GM15510 (cell line): ENCODE results near the gene FCN3.

Experiments used
- POLR2A ChIP-seq: IDR thresholded peaks from 3 replicates; pipeline ENCODE4 v1.6.1; 2011; ENCODE audit warnings: borderline replicate concordance; ENCODE audit not compliant: insufficient read length; ENCODE audit errors: extremely low read depth

Gene FCN3

GRCh38 chr1:27346357-27346756 lies 28.3 kb downstream of the FCN3 start:
- no peak for TF ChIP-seq POLR2A

- TF ChIP-seq POLR2A = no peak
These were observed 29.4 kb downstream of the FCN3 start for GRCh38 chr1:27345272-27345671.

- TF ChIP-seq POLR2A = no peak
These were observed 31.0 kb downstream of the FCN3 start for GRCh38 chr1:27343639-27344025.

- peak; percentile 34 for TF ChIP-seq POLR2A
These were observed 31.6 kb downstream of the FCN3 start for GRCh38 chr1:27342778-27343638.

- TF ChIP-seq POLR2A = no peak
These were observed 32.2 kb downstream of the FCN3 start for GRCh38 chr1:27342391-27342777.

- peak; percentile 58 for TF ChIP-seq POLR2A
These were observed 32.9 kb downstream of the FCN3 start, which contains the start of gene SYTL1 for GRCh38 chr1:27341525-27342252. SYTL1 (plus strand) TSS chr1:27342022; CDS start chr1:27345335, 3,313 bp downstream.

DNA sequence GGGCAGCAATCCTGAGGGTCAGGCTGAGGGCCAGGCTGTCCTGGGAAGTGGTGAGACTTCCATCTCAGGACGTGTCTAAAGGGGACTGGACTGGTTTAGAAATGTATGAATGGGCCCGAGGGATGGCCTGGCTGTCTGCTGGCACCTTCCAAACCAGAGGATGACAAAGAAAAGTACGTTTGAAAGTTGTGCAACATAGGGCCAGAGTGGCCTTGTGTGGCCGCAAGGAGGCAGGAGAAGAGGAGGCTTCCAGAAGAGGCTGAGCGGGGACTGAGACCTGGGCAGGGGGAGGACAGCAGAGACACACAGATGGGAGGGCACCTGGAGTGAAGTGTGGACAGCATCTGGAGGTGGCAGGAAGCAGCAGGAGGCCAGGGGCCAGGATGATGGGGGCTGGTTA lies 35.4 kb downstream of the FCN3 start:
- TF ChIP-seq POLR2A = no peak

- TF ChIP-seq POLR2A = no peak
These were observed 35.9 kb downstream of the FCN3 start for GRCh38 chr1:27338751-27339150.

DNA sequence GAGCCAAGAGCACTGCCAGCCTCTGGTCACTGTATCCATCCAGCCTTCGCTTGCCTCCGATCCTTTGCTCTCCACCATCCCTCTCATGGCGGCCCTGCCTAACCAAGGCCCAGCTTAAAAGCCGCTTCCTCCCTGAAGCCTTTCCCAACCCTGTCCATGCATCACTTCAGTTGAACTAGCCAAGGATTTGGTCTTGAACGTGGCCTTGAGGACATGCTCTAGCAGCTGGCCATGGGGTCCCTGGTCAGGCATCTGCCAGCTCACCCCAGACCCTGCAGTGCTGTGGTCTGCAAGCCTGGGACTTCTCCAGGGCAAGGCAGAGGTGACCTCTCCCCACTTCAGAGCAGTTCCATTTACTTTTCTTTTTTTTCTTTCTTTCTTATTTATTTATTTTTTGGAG lies 37.9 kb downstream of the FCN3 start:
- no peak for TF ChIP-seq POLR2A

DNA sequence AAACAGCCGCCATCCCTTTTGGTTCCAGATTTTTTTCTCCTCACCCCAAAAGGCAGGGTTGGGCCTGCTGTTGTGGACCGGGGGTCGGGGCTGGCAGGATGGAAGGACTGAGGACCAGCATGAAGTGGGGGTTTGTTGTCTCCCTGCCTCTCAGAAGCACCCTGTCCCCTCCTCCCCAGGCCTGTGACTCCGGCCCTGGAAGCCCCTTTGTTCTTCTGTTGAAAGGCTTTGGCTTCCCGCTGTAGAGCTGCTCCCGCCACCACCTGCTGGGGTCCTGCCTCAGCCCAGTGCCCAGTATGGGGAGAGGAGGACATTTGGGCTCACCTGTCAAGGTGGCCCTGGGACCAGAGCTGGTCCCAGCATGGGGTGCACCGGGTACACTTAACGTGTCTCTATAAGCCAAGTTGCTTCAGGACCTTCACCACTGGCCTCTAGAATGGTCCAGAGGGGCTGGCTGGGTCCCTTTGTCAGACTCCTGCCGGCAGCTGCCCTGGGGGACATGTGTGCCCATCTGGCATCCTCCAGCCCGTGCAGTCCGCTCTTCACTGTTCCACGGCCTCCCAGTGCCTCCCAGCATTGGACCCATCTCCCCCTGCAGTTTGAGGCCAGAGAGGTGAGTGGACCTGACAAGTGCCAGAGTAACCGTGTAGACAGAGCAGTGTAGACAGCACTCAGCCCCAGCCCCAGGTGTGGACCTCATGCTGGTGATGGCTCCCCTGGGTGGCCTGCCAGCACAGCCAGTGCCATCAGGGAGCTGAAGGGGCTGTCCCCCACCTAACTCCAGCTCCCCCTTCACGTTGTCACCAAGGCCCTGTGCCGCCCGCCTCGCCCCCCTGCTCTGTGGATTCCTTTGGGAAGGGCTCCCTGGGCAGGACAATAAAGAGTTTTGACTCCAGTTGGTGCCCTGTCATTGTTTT lies 38.9 kb downstream of the FCN3 start:
- no peak for TF ChIP-seq POLR2A

- no peak for TF ChIP-seq POLR2A
These were observed 40.8 kb downstream of the FCN3 start for GRCh38 chr1:27333717-27334279.

DNA sequence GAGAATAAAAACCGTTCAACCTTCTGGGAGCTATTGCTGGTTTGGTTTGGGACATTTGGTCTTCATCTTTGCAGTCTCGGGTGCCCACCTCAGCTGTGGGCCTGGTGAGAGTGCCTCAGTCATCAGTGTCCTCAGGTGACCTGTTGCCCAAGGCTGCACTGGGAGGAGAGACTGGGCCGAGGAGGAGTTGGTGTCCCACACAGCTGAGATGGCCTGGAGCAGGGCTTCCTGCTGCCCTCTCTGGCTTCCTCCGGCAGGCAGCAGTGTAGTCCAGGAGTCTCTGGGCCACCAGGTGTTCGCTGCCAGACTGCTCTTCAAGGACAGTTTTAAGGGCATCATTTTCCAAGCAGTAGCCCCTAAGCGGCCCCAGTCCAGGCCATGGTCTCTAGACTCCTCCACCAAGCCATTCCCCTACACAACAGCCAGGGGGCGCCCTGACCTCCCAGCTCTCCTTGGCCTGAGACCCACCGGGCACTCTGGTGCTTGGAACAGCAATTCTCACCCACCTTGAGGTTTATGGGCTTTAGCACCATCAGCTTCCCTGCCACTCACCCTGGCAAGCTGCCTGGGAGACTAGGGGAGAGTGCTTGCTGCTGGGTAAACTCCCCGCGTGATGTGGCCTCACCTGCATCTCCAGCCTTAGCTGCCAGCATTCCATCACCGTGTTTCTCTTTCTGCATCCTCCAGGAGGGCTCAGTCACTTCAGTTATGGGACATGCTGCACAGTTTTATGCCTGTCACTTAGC lies 41.9 kb downstream of the FCN3 start:
- TF ChIP-seq POLR2A = no peak

GRCh38 chr1:27331922-27332321 lies 42.7 kb downstream of the FCN3 start:
- no peak for TF ChIP-seq POLR2A

- no peak for TF ChIP-seq POLR2A
These were observed 43.2 kb downstream of the FCN3 start for GRCh38 chr1:27331426-27331825.

DNA sequence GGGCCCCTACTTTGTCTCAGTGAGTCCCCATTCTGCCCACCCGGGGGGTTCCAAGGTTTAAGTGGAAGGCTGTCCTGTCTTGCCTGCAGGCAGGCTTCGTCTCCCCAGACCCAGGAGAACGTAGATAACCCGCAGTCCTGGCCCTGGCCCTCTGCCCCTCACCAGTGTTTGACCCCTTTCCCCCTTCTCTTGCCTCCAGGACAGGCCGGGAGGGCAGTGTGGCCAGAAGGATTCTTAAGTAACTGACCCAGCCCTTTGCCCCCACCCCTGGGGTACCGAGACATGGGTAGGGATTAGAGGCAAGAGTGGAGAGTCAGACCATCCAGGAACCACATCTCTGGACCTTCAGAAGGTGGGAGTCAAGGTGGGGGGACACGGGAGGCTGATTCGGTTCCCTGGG lies 43.8 kb downstream of the FCN3 start:
- TF ChIP-seq POLR2A = no peak

GRCh38 chr1:27327964-27328363 lies 46.7 kb downstream of the FCN3 start:
- no peak for TF ChIP-seq POLR2A
